C4-2B (cell line): ENCODE data around the gene RBM10.

Source experiments
- ZFX ChIP-seq: fragments of 450-650 bp; IDR thresholded peaks from 2 replicates; pipeline ENCODE4 v1.6.1; 2017
- TF ChIP-seq, protein P1 (sequence below): fragments of 450-650 bp; conservative IDR thresholded peaks from 2 replicates; pipeline ENCODE4 v1.5.1; 2017; ENCODE audit warnings: mild to moderate bottlenecking

GRCh38 chrX:47193475-47194193 lies 48.6 kb downstream of the RBM10 start, which contains the start of gene UBA1:
- TF ChIP-seq, protein P1, sequence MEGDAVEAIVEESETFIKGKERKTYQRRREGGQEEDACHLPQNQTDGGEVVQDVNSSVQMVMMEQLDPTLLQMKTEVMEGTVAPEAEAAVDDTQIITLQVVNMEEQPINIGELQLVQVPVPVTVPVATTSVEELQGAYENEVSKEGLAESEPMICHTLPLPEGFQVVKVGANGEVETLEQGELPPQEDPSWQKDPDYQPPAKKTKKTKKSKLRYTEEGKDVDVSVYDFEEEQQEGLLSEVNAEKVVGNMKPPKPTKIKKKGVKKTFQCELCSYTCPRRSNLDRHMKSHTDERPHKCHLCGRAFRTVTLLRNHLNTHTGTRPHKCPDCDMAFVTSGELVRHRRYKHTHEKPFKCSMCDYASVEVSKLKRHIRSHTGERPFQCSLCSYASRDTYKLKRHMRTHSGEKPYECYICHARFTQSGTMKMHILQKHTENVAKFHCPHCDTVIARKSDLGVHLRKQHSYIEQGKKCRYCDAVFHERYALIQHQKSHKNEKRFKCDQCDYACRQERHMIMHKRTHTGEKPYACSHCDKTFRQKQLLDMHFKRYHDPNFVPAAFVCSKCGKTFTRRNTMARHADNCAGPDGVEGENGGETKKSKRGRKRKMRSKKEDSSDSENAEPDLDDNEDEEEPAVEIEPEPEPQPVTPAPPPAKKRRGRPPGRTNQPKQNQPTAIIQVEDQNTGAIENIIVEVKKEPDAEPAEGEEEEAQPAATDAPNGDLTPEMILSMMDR, result peak; percentile 75
- TF ChIP-seq ZFX, result no peak
